Measurements from ENCODE around the gene CLNS1A.

The CLNS1A gene

DNA sequence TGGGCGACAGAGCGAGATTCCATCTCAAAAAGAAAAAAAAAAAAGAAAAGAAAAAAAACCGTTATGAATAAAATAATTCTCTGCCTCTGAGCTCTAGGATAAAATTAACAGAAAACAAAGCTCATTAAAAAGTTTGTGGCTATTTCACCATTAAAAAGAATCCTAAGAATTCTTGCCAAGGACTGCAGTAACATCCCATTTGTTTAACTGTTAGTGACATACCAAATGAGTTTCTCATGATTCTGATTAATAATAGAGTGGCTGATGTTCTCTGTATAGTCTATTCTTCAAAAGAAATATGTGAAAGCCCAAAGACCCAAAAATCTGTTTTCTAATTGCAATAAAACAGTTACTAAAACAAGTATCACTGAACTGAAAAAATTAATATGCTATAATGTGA, 19.7 kb downstream of the CLNS1A start:
- DNase-seq = peak; percentile 60

DNA sequence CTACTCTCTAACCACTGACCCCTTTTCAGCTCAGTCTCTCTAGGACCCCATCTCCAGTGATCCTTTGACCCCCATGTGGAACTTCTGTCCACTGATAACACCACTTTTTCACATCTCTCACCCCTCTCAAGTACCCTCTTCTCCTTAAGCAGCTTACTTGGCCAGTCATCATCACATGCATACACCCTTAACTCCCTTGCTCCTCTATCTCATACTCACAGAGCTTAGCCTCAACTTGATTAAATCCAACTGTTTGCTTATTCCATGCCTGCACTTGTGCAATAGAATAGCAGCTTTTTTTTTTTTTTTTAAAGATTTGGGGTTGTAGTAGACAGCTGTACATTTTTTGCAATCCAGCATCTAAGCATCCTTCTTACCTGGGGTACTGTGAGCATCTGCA, 25.7 kb downstream of the CLNS1A start:
- no peak for DNase-seq

DNA sequence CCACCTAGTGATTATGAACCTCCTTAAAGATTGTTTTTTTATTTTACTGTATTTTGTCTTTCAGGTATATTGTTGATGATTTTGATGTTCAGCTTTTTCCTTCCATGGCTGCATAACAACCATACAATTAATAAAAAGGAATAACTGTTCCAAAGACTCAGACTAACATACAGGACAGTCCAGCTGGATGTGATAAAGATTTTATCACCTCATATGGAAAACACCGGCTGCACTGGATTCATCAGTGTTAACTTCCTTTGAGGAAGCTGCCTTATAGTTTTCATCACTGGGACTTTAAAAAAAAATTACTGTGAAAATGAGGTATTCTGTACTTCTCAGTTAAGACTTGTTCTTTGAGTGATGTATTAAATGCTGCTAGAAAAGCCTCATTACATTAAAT, 28.4 kb downstream of the CLNS1A start:
- DNase-seq = no peak

- DNase-seq = no peak
Measured at GRCh38 chr11:77604281-77604680, 33.3 kb downstream of the CLNS1A start.

- peak; percentile 90 for DNase-seq
Measured at GRCh38 chr11:77602381-77603088, 35.1 kb downstream of the CLNS1A start.

- DNase-seq = no peak
Measured at GRCh38 chr11:77598195-77598594, 39.4 kb downstream of the CLNS1A start.

DNA sequence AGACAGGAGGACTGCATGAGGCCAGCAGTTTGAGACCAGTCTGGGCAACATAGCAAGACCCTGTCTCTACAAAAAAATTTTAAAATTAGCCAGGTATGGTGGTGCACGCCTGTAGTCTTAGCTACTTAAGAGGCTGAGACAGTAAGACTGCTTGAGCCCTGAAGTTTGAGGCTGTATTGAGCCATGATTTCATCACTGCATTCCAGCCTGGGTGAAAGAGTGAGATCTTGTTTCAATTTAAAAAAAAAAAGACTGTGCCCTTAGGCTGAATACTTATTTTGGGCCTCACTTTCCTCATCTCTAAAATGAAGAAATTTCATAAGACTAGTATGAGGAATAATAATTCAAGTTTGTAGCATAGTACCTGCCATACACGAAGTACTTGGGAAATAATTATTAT, 41.0 kb downstream of the CLNS1A start:
- peak; percentile 53 for DNase-seq

GRCh38 chr11:77593883-77594282, 43.7 kb downstream of the CLNS1A start:
- DNase-seq = no peak

DNA sequence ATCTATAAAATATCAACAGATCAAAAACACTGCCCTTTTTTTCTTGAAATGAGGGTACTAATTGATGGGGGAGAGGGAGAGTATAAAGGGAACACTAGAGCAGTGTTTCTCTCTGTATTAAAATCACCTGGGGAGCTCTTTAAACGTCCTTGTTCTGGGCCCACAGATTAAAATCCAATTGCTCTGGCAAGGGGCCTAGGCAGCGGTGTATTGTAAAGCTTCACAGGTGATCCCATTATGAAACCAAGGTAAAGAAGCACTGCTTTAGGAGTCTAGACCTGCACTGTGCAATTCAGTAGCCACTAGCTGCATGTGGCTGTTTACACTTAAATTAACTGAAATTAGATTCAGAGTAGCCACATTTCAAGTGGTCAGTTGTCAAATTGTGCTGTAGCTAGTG, 44.9 kb downstream of the CLNS1A start:
- DNase-seq = no peak

DNA sequence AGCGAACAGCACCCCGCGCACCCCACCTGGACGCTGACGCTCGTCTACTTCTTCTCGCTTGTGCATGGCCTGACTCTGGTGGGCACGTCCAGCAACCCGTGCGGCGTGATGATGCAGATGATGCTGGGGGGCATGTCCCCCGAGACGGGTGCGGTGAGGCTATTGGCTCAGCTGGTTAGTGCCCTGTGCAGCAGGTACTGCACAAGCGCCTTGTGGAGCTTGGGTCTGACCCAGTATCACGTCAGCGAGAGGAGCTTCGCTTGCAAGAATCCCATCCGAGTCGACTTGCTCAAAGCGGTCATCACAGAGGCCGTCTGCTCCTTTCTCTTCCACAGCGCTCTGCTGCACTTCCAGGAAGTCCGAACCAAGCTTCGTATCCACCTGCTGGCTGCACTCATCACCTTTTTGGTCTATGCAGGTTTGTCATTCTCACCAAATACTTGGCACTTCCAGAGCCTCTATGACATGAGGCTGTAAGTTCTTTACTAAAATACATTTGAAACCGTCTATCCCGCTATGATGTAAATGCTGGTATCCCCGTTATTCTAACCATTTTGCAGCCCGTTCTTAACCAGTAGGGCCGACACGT, 47.3 kb downstream of the CLNS1A start:
- peak; percentile 2 for DNase-seq

GRCh38 chr11:77589521-77590193, 47.9 kb downstream of the CLNS1A start, which contains the start of gene AQP11:
Gene AQP11, plus strand, starts transcription at chr11:77589953. Its CDS starts 40 bp downstream, at chr11:77589993.
- peak; percentile 79 for DNase-seq

- DNase-seq = no peak
Measured at GRCh38 chr11:77589181-77589520, 48.4 kb downstream of the CLNS1A start.

GRCh38 chr11:77580712-77581337, 56.8 kb downstream of the CLNS1A start:
- DNase-seq = peak; percentile 51

DNA sequence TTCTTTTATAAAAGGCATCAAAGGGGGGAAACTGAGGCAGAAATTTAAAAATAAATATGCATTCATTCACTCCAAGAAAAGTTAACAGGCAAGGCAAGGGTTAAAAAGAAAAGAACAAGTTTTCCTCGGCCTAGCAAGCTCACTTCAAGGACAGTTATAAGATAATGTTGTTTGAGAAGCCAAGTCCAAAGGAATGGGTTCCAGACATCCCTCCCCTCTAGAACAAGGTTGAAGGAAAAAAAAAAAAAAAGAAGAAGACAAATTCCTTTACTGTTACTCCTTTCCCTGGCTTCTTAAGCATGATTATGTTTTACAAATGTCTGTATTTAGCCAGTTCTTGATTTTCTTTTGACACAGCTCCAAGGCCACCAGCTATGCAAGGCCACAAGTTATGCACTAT, 62.2 kb downstream of the CLNS1A start:
- peak; percentile 55 for DNase-seq

DNA sequence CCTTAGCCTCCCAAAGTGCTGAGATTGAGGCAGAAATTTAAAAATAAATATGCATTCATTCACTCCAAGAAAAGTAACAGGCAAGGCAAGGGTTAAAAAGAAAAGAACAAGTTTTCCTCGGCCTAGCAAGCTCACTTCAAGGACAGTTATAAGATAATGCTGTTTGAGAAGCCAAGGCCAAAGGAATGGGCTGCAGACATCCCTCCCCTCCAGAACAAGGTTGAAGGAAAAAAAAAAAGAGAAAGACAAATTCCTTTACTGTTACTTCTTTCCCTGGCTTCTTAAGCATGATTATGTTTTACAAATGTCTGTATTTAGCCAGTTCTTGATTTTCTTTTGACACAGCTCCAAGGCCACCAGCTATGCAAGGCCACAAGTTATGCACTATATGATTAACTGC, 66.7 kb downstream of the CLNS1A start:
- DNase-seq = peak; percentile 75

- no peak for DNase-seq
Measured at GRCh38 chr11:77569676-77570070, 67.9 kb downstream of the CLNS1A start.

GRCh38 chr11:77568916-77569675, 68.5 kb downstream of the CLNS1A start:
- no peak for DNase-seq

- no peak for DNase-seq
Measured at GRCh38 chr11:77568306-77568705, 69.3 kb downstream of the CLNS1A start.
